Keratinocyte (primary cell): ENCODE measurements around the gene NOX5. TPM values are rescaled to one million over a fixed set of nuclear protein-coding genes. Genes with fewer than 3 reads are reported as not detected.

Experiments used
- DNase-seq: peaks from one replicate; pipeline ENCODE4 v3.0.0-alpha.2; 2011; ENCODE audit warnings: low read depth, missing footprints, low spot score
- FAIRE-seq: peaks from 2 replicates; lab custom pipeline; 2011; peaks lifted over from hg19 to GRCh38; lab: Jason Lieb, UNC
- H2AFZ ChIP-seq: 2 replicates; pipeline ENCODE4 v1.6.0; 2012; ENCODE audit warnings: low read length, control low read depth, inconsistent platforms; ENCODE audit not compliant: control insufficient read depth
- H3K27ac ChIP-seq: 2 replicates; pipeline ENCODE4 v1.5.1; 2011; ENCODE audit warnings: low read length; ENCODE audit not compliant: control insufficient read depth, insufficient read depth
- H3K27me3 ChIP-seq: 3 replicates; pipeline ENCODE4 v1.6.0; 2011; ENCODE audit warnings: low read length; ENCODE audit not compliant: control insufficient read depth, insufficient read depth; ENCODE audit errors: extremely low read depth
- H3K36me3 ChIP-seq, 2 experiments: 2 replicates in 1 of 2; 3 replicates in 1 of 2; pipeline ENCODE4 v1.5.1; 2011; ENCODE audit warnings: low read length in 2 of 2, mild to moderate bottlenecking in 1 of 2; ENCODE audit not compliant: control insufficient read depth in 2 of 2, insufficient read depth in 2 of 2; ENCODE audit errors: extremely low read depth in 1 of 2
- H3K4me1 ChIP-seq: 3 replicates; pipeline ENCODE4 v1.5.1; 2011; ENCODE audit warnings: low read length; ENCODE audit not compliant: control insufficient read depth, insufficient read depth; ENCODE audit errors: extremely low read depth
- H3K4me2 ChIP-seq: 3 replicates; pipeline ENCODE4 v1.6.0; 2011; ENCODE audit warnings: low read depth, low read length; ENCODE audit not compliant: control insufficient read depth, insufficient read depth; ENCODE audit errors: extremely low read depth
- H3K4me3 ChIP-seq, 3 experiments: fragments of 200-600 bp in 1 of 3; sonication (generic) in 1 of 3; 2 replicates in 2 of 3; 3 replicates in 1 of 3; pipeline ENCODE4 v1.5.1; 2011 to 2016; ENCODE audit warnings: low read length in 3 of 3, mild to moderate bottlenecking in 3 of 3, control low read depth in 2 of 3, inconsistent platforms in 1 of 3, low read depth in 1 of 3, mixed read lengths in 1 of 3, mixed run types in 1 of 3, moderate library complexity in 1 of 3; ENCODE audit not compliant: control insufficient read depth in 2 of 3, insufficient read depth in 2 of 3; ENCODE audit errors: extremely low read depth in 1 of 3
- H3K79me2 ChIP-seq: 2 replicates; pipeline ENCODE4 v1.6.0; 2012; ENCODE audit warnings: low read length; ENCODE audit not compliant: control insufficient read depth, insufficient read depth
- H3K9ac ChIP-seq: 3 replicates; pipeline ENCODE4 v1.6.0; 2011; ENCODE audit warnings: low read length; ENCODE audit not compliant: control insufficient read depth, insufficient read depth; ENCODE audit errors: extremely low read depth
- H3K9me1 ChIP-seq: 3 replicates; pipeline ENCODE4 v1.6.0; 2011; ENCODE audit warnings: low read length; ENCODE audit not compliant: control insufficient read depth, insufficient read depth; ENCODE audit errors: extremely low read depth
- H3K9me3 ChIP-seq: 2 replicates; pipeline ENCODE4 v1.5.1; 2012; ENCODE audit warnings: low read depth, low read length; ENCODE audit not compliant: control insufficient read depth
- H4K20me1 ChIP-seq: 3 replicates; pipeline ENCODE4 v1.6.0; 2011; ENCODE audit warnings: low read length; ENCODE audit not compliant: control insufficient read depth, insufficient read depth; ENCODE audit errors: extremely low read depth
- CTCF ChIP-seq, 3 experiments: IDR thresholded peaks in 1 of 3; conservative IDR thresholded peaks in 1 of 3; optimal IDR thresholded peaks in 1 of 3; 2 replicates in 2 of 3; 3 replicates in 1 of 3; pipeline versions ENCODE3 to v1.5.1; 2011; ENCODE audit warnings: low read length in 3 of 3, mild to moderate bottlenecking in 3 of 3, moderate library complexity in 2 of 3, control low read depth in 1 of 3, inconsistent platforms in 1 of 3; ENCODE audit not compliant: insufficient read depth in 2 of 3; ENCODE audit errors: extremely low read depth in 1 of 3
- EZH2 ChIP-seq: IDR thresholded peaks from one replicate; pipeline ENCODE4 v1.6.1; 2012; ENCODE audit warnings: inconsistent platforms, mild to moderate bottlenecking, low read length, moderate library complexity
- dilution Hi-C: fragments of 300-500 bp; cut with MboI; formaldehyde crosslinking; loops from one replicate; pipeline ENCODE4 v1.7.0; 2020; ENCODE audit warnings: low sequenced_read_pairs; ENCODE audit not compliant: extremely low pct_ligation_motif_present
- polyA plus RNA-seq, 5 experiments: library from polyadenylated mRNA; depleted of rRNA in 3 of 5; stranded (reverse) in 3 of 5; stranded (forward) in 1 of 5; unstranded in 1 of 5; fragments of >200 nt; gene quantifications; 1 replicate in 1 of 5; 2 replicates in 3 of 5; 3 replicates in 1 of 5; pipeline versions ENCODE4 v1.2.1 to v1.2.3, GENCODE V29; 2011 to 2012; ENCODE audit warnings: missing spikeins in 2 of 5, low read depth in 1 of 5, low replicate concordance in 1 of 5

Gene NOX5
- polyA plus RNA-seq, 1 donor (not counting 4 experiments of a cell fraction or from before 2014, with no cell fraction given): 0.16 TPM

GRCh38 chr15:69066007-69066995 lies 51.8 kb downstream of the NOX5 start:
- Histone ChIP-seq H3K79me2 (no peaks in the 10 kb centered on the region), H4K20me1 (no peaks in the 10 kb centered on the region), H3K9me3 (no peaks in the 10 kb centered on the region), H3K27ac (no peak overlapping the region), H3K4me1 (no peaks in the 10 kb centered on the region), H3K4me3 (no peak overlapping the region), H3K27me3 (no peaks in the 10 kb centered on the region), H3K9me1 (no peaks in the 10 kb centered on the region), H3K4me2 (no peak overlapping the region), H3K9ac (no peak overlapping the region), H3K36me3 (no peaks in the 10 kb centered on the region), H2AFZ (no peak overlapping the region)
- TF ChIP-seq EZH2 (no peak), CTCF (optimal IDR thresholded peaks at IDR 0.05 in 1 of 3, IDR thresholded peaks at IDR 0.05 in 1 of 3, conservative IDR thresholded peaks at IDR 0.05 in 1 of 3; ENCODE audit: extremely low read depth in 1 of 3, insufficient read depth in 2 of 3, low read length in 3 of 3) (no peak)
- dilution Hi-C loops: no loop called here
- DNase-seq (no peak), FAIRE-seq (no peak)

- Histone ChIP-seq H3K27ac (no peak overlapping the region), H3K79me2 (no peaks in the 10 kb centered on the region), H4K20me1 (no peaks in the 10 kb centered on the region), H3K9me1 (no peaks in the 10 kb centered on the region), H3K27me3 (no peaks in the 10 kb centered on the region), H2AFZ (no peak overlapping the region), H3K4me3 (no peak overlapping the region), H3K36me3 (no peaks in the 10 kb centered on the region), H3K4me1 (no peaks in the 10 kb centered on the region), H3K9me3 (no peaks in the 10 kb centered on the region), H3K9ac (no peak overlapping the region), H3K4me2 (no peak overlapping the region)
- dilution Hi-C loops: no loop called here
- FAIRE-seq: no peak
- DNase-seq: no peak
- TF ChIP-seq EZH2: no peak
- no peak for TF ChIP-seq CTCF (optimal IDR thresholded peaks at IDR 0.05 in 1 of 3, IDR thresholded peaks at IDR 0.05 in 1 of 3, conservative IDR thresholded peaks at IDR 0.05 in 1 of 3; ENCODE audit: extremely low read depth in 1 of 3, insufficient read depth in 2 of 3, low read length in 3 of 3)
These were observed 52.8 kb downstream of the NOX5 start for GRCh38 chr15:69067296-69067695.
